ENCODE data around the gene WAC.
"Not testable (repeated sequence)": the region's sequence is repeated elsewhere in the genome, so short reads cannot be mapped to it uniquely, and the experiment has no call there.

WAC gene

DNA sequence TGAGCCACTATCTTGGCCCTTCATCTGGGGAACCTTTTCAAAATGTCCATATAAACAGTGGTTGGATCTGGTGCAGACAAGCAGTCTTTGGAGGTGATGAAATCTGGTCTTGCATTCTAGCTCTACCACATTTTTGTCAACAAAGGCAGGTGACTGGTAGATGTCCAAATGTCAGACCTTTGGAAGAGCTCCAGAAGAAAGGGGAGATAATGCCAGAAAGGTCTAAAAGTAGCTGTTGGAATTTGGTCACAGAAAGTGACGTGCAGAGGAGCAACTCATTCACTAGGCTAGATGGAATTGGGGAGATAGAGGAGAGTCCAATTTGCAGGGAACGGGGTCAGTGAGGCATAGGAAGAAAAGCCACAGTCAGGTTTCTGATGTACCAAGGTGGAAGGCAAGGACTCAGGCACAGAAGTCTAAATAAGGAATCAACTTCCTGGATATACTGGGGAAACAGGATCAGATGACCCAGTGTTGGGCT is 36.4 kb upstream of the WAC start:
- Histone ChIP-seq H3K9ac (no peak overlapping the region), H3K4me2 (peak overlapping the region in 6 of 11 experiments; percentile 25 to 86 (median 45); a peak in 10 of 22 replicates), H4K20me1 (no peaks in the 10 kb centered on the region; a peak in 1 of 22 replicates), H3K4me1 (peaks cover 29 to 62% (median 50%) of the 10 kb centered on the region in 10 experiments), H3K27ac (peak overlapping the region in 7 of 11 experiments; percentile 34 to 99 (median 97); a peak in 10 of 22 replicates), H3K9me3 (replicated peaks in 1 of 11) (peaks cover 0 to 22% (median 11%) of the 10 kb centered on the region in 11 experiments; a peak in 14 of 22 replicates), H3K27me3 (no peaks in the 10 kb centered on the region), H3K36me3 (no peaks in the 10 kb centered on the region; a peak in 1 of 22 replicates), H3K4me3 (no peak overlapping the region)
- TF ChIP-seq Cebpa-rat (IDR thresholded peaks at IDR 0.05) = no peak

GRCh38 chr10:28497313-28498126 is 35.4 kb upstream of the WAC start:
- H3K27ac ChIP-seq = peak overlapping the region in 1 of 11 experiments; percentile 34; a peak in 2 of 22 replicates

GRCh38 chr10:28500203-28500602 is 32.7 kb upstream of the WAC start:
- not testable (repeated sequence) for H3K36me3 ChIP-seq, H4K20me1 ChIP-seq, H3K27me3 ChIP-seq, H3K4me3 ChIP-seq, H3K9ac ChIP-seq
- Histone ChIP-seq H3K27ac (peak overlapping the region in 1 of 11 experiments; percentile 15; a peak in 2 of 22 replicates), H3K4me1 (peaks cover 0 to 30% (median 20%) of the 10 kb centered on the region in 10 experiments; a peak in 15 of 20 replicates), H3K4me2 (peak overlapping the region in 1 of 11 experiments; percentile 9; a peak in 1 of 22 replicates), H3K9me3 (replicated peaks in 1 of 11) (peaks cover 0 to 15% (median 7%) of the 10 kb centered on the region in 11 experiments; a peak in 7 of 22 replicates)

More at GRCh38 chr10:28497313-28498126, 35.4 kb upstream of the WAC start:
- no peaks in the 10 kb centered on the region for H3K27me3 ChIP-seq
- peaks cover 0 to 25% (median 15%) of the 10 kb centered on the region in 11 experiments; a peak in 14 of 22 replicates for H3K9me3 ChIP-seq (replicated peaks in 1 of 11)
- no peak overlapping the region for H3K9ac ChIP-seq
- TF ChIP-seq Cebpa-rat (IDR thresholded peaks at IDR 0.05) = no peak
- H3K4me1 ChIP-seq = peaks cover 24 to 56% (median 45%) of the 10 kb centered on the region in 10 experiments
- peak overlapping the region in 4 of 11 experiments; percentile 25 to 86 (median 48); a peak in 4 of 22 replicates for H3K4me2 ChIP-seq
- H3K4me3 ChIP-seq = no peak overlapping the region
- H4K20me1 ChIP-seq = no peaks in the 10 kb centered on the region
- H3K36me3 ChIP-seq = no peaks in the 10 kb centered on the region; a peak in 1 of 22 replicates

DNA sequence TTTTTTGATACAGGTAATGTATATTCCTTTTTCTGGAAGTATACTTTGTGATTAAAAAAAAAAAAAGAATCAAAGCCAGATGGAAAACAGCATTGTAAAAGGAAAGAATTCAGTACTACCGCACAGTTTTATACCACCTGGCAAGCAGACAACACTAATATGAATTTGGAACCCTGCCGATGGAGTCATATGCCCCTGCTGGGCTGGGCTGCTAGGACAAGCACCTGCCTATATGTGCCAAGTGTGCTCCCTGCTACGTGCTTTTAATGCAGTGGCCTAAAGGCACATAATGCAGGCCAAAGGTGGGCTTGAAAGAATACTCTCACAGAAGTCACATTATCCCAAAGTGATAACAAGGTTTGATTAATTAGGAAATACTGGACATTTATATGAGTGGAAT is 29.8 kb upstream of the WAC start:
- no peak overlapping the region for H3K4me2 ChIP-seq
- H3K9ac ChIP-seq = no peak overlapping the region
- H3K9me3 ChIP-seq (replicated peaks in 1 of 11) = peaks cover 0 to 13% (median 4%) of the 10 kb centered on the region in 11 experiments; a peak in 6 of 22 replicates
- H3K4me3 ChIP-seq = no peak overlapping the region
- no peak overlapping the region for H3K27ac ChIP-seq
- H3K36me3 ChIP-seq = no peaks in the 10 kb centered on the region
- H3K4me1 ChIP-seq = peaks cover 0 to 22% (median 12%) of the 10 kb centered on the region in 10 experiments; a peak in 15 of 20 replicates
- no peaks in the 10 kb centered on the region for H4K20me1 ChIP-seq
- no peak for TF ChIP-seq Cebpa-rat (IDR thresholded peaks at IDR 0.05)
- no peaks in the 10 kb centered on the region for H3K27me3 ChIP-seq

DNA sequence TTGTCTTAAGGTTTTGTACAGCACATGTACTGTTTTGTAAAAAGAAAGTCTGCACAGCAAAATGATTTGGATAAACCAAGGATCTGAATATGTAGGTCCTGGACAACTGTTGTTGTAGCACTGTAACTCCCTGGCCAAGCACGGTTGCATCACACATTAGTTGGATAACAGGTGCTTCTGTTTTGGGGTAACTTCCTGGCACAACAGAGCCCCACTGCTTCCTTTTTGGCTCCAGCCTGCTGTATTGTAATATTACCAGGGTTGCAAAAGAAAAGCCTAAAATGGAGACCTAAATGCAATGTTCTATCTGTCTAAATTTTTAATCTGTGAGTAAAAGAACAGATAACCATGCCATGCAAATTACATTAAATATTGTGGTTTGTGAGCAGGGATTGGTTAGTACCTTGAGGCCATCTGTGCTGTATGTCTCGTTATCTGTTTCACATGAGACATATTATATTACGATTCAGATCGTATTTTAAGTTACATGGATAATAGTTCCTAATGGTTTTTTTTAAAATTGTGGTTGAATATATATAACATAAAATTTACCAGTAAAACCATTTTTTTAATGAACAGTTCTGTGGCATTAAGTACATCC is 27.5 kb upstream of the WAC start:
- H3K27me3 ChIP-seq = no peaks in the 10 kb centered on the region
- H3K4me1 ChIP-seq = peaks cover 0 to 19% (median 11%) of the 10 kb centered on the region in 10 experiments; a peak in 15 of 20 replicates
- H3K27ac ChIP-seq = peak overlapping the region in 2 of 11 experiments; percentile 20 to 21; a peak in 2 of 22 replicates
- H3K4me2 ChIP-seq = peak overlapping the region in 9 of 11 experiments; percentile 14 to 70 (median 43); a peak in 13 of 22 replicates
- H3K4me3 ChIP-seq = no peak overlapping the region
- no peaks in the 10 kb centered on the region for H3K36me3 ChIP-seq
- peaks cover 0 to 13% (median 4%) of the 10 kb centered on the region in 11 experiments; a peak in 6 of 22 replicates for H3K9me3 ChIP-seq (replicated peaks in 1 of 11)
- H3K9ac ChIP-seq = no peak overlapping the region
- TF ChIP-seq Cebpa-rat (IDR thresholded peaks at IDR 0.05) = no peak
- no peaks in the 10 kb centered on the region for H4K20me1 ChIP-seq

GRCh38 chr10:28508304-28508925 is 24.5 kb upstream of the WAC start:
- Histone ChIP-seq H3K9me3 (replicated peaks in 1 of 11) (peaks cover 0 to 7% (median 3%) of the 10 kb centered on the region in 11 experiments; a peak in 5 of 22 replicates), H3K4me3 (no peak overlapping the region), H3K4me2 (no peak overlapping the region), H4K20me1 (no peaks in the 10 kb centered on the region), H3K9ac (no peak overlapping the region), H3K36me3 (no peaks in the 10 kb centered on the region), H3K4me1 (peaks cover 0 to 19% (median 10%) of the 10 kb centered on the region in 10 experiments; a peak in 15 of 20 replicates), H3K27ac (no peak overlapping the region; a peak in 1 of 22 replicates), H3K27me3 (no peaks in the 10 kb centered on the region)
- no peak for TF ChIP-seq Cebpa-rat (IDR thresholded peaks at IDR 0.05)

- Histone ChIP-seq H3K4me2 (no peak overlapping the region), H3K27ac (no peak overlapping the region), H3K9me3 (replicated peaks in 1 of 11) (peaks cover 0 to 7% (median 3%) of the 10 kb centered on the region in 11 experiments; a peak in 5 of 22 replicates), H3K9ac (no peak overlapping the region), H3K36me3 (no peaks in the 10 kb centered on the region), H3K4me3 (no peak overlapping the region), H3K27me3 (no peaks in the 10 kb centered on the region), H4K20me1 (no peaks in the 10 kb centered on the region), H3K4me1 (peaks cover 0 to 19% (median 10%) of the 10 kb centered on the region in 10 experiments; a peak in 15 of 20 replicates)
- no peak for TF ChIP-seq Cebpa-rat (IDR thresholded peaks at IDR 0.05)
These were observed 23.6 kb upstream of the WAC start for GRCh38 chr10:28509286-28509685.

DNA sequence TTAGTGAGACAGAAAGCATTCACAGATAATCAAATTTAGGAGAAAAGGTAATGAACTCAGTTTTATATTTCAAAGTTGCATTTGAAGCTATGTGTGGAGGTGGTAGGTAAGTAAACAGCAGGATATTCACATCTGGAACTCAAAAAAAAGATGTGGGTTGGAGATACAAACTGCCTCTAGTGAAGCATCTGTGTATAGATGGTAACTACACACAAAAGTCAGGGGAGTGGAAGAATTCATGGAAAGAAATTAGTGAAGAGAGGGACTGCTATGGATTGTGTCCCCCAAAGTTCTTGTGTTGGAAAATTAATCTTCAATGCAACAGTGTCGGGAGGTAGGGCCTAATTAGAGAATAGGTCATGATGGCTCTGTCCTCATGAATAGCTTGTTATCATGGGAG is 18.3 kb upstream of the WAC start:
- Histone ChIP-seq H3K4me1 (peaks cover 0 to 18% (median 3%) of the 10 kb centered on the region in 10 experiments; a peak in 8 of 20 replicates), H3K27me3 (no peaks in the 10 kb centered on the region), H3K9ac (no peak overlapping the region), H4K20me1 (no peaks in the 10 kb centered on the region), H3K27ac (no peak overlapping the region), H3K4me2 (peak overlapping the region in 3 of 11 experiments; percentile 6 to 39 (median 19); a peak in 2 of 22 replicates), H3K36me3 (peaks cover 0 to 7% (median 0%) of the 10 kb centered on the region in 11 experiments; a peak in 5 of 22 replicates), H3K9me3 (replicated peaks in 1 of 11) (peaks cover 8 to 20% (median 12%) of the 10 kb centered on the region in 11 experiments; a peak in 19 of 22 replicates), H3K4me3 (no peak overlapping the region)
- TF ChIP-seq Cebpa-rat (IDR thresholded peaks at IDR 0.05) = no peak
